ENCODE results near the gene TSPAN18.

GRCh38 chr11:44945666-44946065 lies 218.9 kb downstream of the TSPAN18 start:
- no peak for TF ChIP-seq CTCF (IDR thresholded peaks at IDR 0.05; ENCODE audit: control extremely low read depth in 1 of 3, insufficient read depth in 1 of 3, low read depth in 1 of 3, low read length in 3 of 3)
- no peak for TF ChIP-seq RXRA (IDR thresholded peaks at IDR 0.05; ENCODE audit: insufficient read depth, low read depth, low read length)
- TF ChIP-seq EZH2 (IDR thresholded peaks at IDR 0.05; ENCODE audit: low read depth, low read length, severe bottlenecking), result no peak
- no peak for TF ChIP-seq KDM1A (IDR thresholded peaks at IDR 0.05; ENCODE audit: borderline replicate concordance, low read length)
